ENCODE data around the gene COL4A6. TPM values are rescaled to one million over a fixed set of nuclear protein-coding genes. Genes with fewer than 3 reads are reported as not detected.

Gene COL4A6
- total RNA-seq, 1 donor from 2014 or later, result not detected

DNA sequence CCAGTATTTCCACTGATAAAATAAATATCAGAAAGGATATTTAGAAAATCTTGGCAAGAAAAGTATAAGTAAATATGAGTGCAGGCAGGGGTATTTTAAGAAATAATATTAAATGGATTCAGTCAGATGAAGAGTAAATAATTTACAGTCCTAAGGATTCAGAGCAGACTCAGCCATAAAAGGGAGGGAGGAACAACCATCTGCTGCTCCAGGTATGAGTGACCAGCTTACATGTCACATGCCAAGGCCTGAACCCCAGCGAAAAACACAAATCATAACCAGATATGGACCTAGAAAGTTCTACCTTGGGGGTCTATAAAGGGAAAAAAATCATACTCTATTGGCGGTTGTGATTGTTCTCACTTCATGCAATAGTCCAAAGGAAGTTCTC lies 166.8 kb downstream of the COL4A6 start:
- Mint-ChIP-seq H3K4me1 (ENCODE audit: low read depth) (no peaks in the 10 kb centered on the region), H3K27ac (no peak overlapping the region)
- intact Hi-C loops (cut with micrococcal nuclease), result no loop called here

DNA sequence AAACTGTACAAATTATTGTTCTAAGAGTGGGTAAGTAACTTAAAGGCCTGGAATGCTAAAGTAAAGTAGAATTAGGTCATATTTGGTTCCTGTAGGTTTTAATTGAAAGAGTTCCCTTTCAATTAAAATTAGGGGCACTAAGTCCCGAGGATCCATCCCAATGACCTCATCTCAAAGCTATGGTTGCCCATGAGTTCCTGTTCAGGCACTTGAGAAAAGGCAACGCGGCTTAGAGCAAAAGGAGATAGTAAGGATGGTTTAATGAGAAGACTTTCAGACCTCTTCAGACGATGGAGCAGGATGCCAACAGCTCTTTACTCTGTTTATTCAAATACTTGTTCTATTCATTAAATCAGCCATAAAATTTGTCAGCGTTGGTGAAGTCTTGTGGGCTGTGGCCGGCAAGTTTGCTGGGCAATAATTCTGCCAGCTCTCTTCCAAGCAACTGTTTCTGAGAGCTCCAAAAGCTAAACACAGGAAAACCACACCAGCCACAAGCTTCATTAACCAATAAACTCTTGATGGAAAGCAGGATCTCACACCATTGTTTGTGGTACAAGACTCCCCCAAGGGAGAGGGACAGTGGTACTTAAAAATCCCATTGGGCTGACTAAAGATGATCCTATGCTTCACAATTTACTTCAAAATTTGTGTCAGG lies 167.4 kb downstream of the COL4A6 start:
- Mint-ChIP-seq H3K9me3 (no peaks in the 10 kb centered on the region), H3K36me3 (ENCODE audit: low read depth) (no peaks in the 10 kb centered on the region), H3K27me3 (ENCODE audit: insufficient read depth) (no peaks in the 10 kb centered on the region), H3K27ac (no peak overlapping the region), H3K4me3 (no peak overlapping the region), H3K4me1 (ENCODE audit: low read depth) (no peaks in the 10 kb centered on the region)
- intact Hi-C loops (cut with micrococcal nuclease), result no loop called here
- no peak for DNase-seq (ENCODE audit: low spot score)

More for the DNA sequence above, 166.8 kb downstream of the COL4A6 start:
- H3K27me3 Mint-ChIP-seq (ENCODE audit: insufficient read depth), result no peaks in the 10 kb centered on the region
- H3K9me3 Mint-ChIP-seq, result no peaks in the 10 kb centered on the region
- H3K36me3 Mint-ChIP-seq (ENCODE audit: low read depth), result no peaks in the 10 kb centered on the region
- DNase-seq (ENCODE audit: low spot score), result no peak
- no peak overlapping the region for H3K4me3 Mint-ChIP-seq

GRCh38 chrX:108270280-108270679 lies 167.9 kb downstream of the COL4A6 start:
- Mint-ChIP-seq H3K27ac (no peak overlapping the region), H3K9me3 (no peaks in the 10 kb centered on the region), H3K27me3 (ENCODE audit: insufficient read depth) (no peaks in the 10 kb centered on the region), H3K4me1 (ENCODE audit: low read depth) (no peaks in the 10 kb centered on the region), H3K4me3 (no peak overlapping the region), H3K36me3 (ENCODE audit: low read depth) (no peaks in the 10 kb centered on the region)
- no peak for DNase-seq (ENCODE audit: low spot score)
- intact Hi-C loops (cut with micrococcal nuclease), result no loop called here

GRCh38 chrX:108268434-108269080 lies 169.7 kb downstream of the COL4A6 start:
- no peaks in the 10 kb centered on the region for H3K27me3 Mint-ChIP-seq (ENCODE audit: insufficient read depth)
- H3K36me3 Mint-ChIP-seq (ENCODE audit: low read depth), result no peaks in the 10 kb centered on the region
- no peak overlapping the region for H3K27ac Mint-ChIP-seq
- no peaks in the 10 kb centered on the region for H3K4me1 Mint-ChIP-seq (ENCODE audit: low read depth)
- intact Hi-C loops (cut with micrococcal nuclease), result no loop called here
- H3K4me3 Mint-ChIP-seq, result no peak overlapping the region
- H3K9me3 Mint-ChIP-seq, result no peaks in the 10 kb centered on the region
- no peak for DNase-seq (ENCODE audit: low spot score)

- H3K4me3 Mint-ChIP-seq, result no peak overlapping the region
- no peak for DNase-seq (ENCODE audit: low spot score)
- no peaks in the 10 kb centered on the region for H3K4me1 Mint-ChIP-seq (ENCODE audit: low read depth)
- no peaks in the 10 kb centered on the region for H3K9me3 Mint-ChIP-seq
- intact Hi-C loops (cut with micrococcal nuclease), result no loop called here
- no peaks in the 10 kb centered on the region for H3K27me3 Mint-ChIP-seq (ENCODE audit: insufficient read depth)
- no peaks in the 10 kb centered on the region for H3K36me3 Mint-ChIP-seq (ENCODE audit: low read depth)
- H3K27ac Mint-ChIP-seq, result no peak overlapping the region
Measured at GRCh38 chrX:108267557-108267956, 170.7 kb downstream of the COL4A6 start.

- no peaks in the 10 kb centered on the region for H3K27me3 Mint-ChIP-seq (ENCODE audit: insufficient read depth)
- intact Hi-C loops (cut with micrococcal nuclease), result no loop called here
- H3K4me1 Mint-ChIP-seq (ENCODE audit: low read depth), result no peaks in the 10 kb centered on the region
- no peak overlapping the region for H3K27ac Mint-ChIP-seq
- no peak for DNase-seq (ENCODE audit: low spot score)
- H3K36me3 Mint-ChIP-seq (ENCODE audit: low read depth), result no peaks in the 10 kb centered on the region
- no peaks in the 10 kb centered on the region for H3K9me3 Mint-ChIP-seq
- H3K4me3 Mint-ChIP-seq, result no peak overlapping the region
Measured at GRCh38 chrX:108264376-108264775, 173.8 kb downstream of the COL4A6 start.

GRCh38 chrX:108261549-108262203 lies 176.5 kb downstream of the COL4A6 start:
- Mint-ChIP-seq H3K4me1 (ENCODE audit: low read depth) (no peaks in the 10 kb centered on the region), H3K27ac (no peak overlapping the region), H3K27me3 (ENCODE audit: insufficient read depth) (no peaks in the 10 kb centered on the region), H3K36me3 (ENCODE audit: low read depth) (no peaks in the 10 kb centered on the region), H3K9me3 (no peaks in the 10 kb centered on the region), H3K4me3 (no peak overlapping the region)
- intact Hi-C loops (cut with micrococcal nuclease), result no loop called here
- DNase-seq (ENCODE audit: low spot score), result no peak

DNA sequence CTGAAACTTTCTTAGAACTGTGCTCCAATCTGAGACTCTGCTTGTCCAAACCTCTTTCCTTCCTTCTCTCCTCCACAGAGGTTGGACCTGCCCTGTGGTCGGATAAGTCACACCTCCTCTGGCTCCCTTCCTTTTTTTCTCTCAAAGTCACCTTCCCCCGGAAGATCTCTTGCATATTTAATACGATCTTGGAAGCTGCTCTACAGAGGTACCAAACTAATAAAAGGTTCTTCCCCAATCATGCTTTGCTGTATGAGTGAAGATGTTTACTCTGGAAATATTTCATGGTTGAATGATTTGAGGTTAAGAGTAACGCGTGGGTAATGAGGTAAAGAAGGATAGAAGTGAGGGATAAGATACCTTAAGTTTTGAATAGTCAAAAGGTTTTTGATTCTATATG lies 180.7 kb downstream of the COL4A6 start:
- H3K4me3 Mint-ChIP-seq, result no peak overlapping the region
- no peak for DNase-seq (ENCODE audit: low spot score)
- no peaks in the 10 kb centered on the region for H3K27me3 Mint-ChIP-seq (ENCODE audit: insufficient read depth)
- no peaks in the 10 kb centered on the region for H3K36me3 Mint-ChIP-seq (ENCODE audit: low read depth)
- no peak overlapping the region for H3K27ac Mint-ChIP-seq
- no peaks in the 10 kb centered on the region for H3K9me3 Mint-ChIP-seq
- intact Hi-C loops (cut with micrococcal nuclease), result no loop called here
- no peaks in the 10 kb centered on the region for H3K4me1 Mint-ChIP-seq (ENCODE audit: low read depth)

GRCh38 chrX:108254636-108255035 lies 183.6 kb downstream of the COL4A6 start:
- no peak for DNase-seq (ENCODE audit: low spot score)
- no peak overlapping the region for H3K4me3 Mint-ChIP-seq
- no peak overlapping the region for H3K27ac Mint-ChIP-seq
- no peaks in the 10 kb centered on the region for H3K36me3 Mint-ChIP-seq (ENCODE audit: low read depth)
- H3K9me3 Mint-ChIP-seq, result no peaks in the 10 kb centered on the region
- no peaks in the 10 kb centered on the region for H3K27me3 Mint-ChIP-seq (ENCODE audit: insufficient read depth)
- intact Hi-C loops (cut with micrococcal nuclease), result no loop called here
- H3K4me1 Mint-ChIP-seq (ENCODE audit: low read depth), result no peaks in the 10 kb centered on the region

GRCh38 chrX:108250654-108251579 lies 187.3 kb downstream of the COL4A6 start:
- intact Hi-C loops (cut with micrococcal nuclease), result no loop called here
- Mint-ChIP-seq H3K4me3 (no peak overlapping the region), H3K36me3 (ENCODE audit: low read depth) (no peaks in the 10 kb centered on the region), H3K4me1 (ENCODE audit: low read depth) (no peaks in the 10 kb centered on the region), H3K27me3 (ENCODE audit: insufficient read depth) (peaks cover 2% of the 10 kb centered on the region), H3K27ac (no peak overlapping the region), H3K9me3 (no peaks in the 10 kb centered on the region)
- no peak for DNase-seq (ENCODE audit: low spot score)

GRCh38 chrX:108246304-108246954 lies 191.8 kb downstream of the COL4A6 start:
- intact Hi-C loops (cut with micrococcal nuclease), result no loop called here
- Mint-ChIP-seq H3K27ac (no peak overlapping the region), H3K9me3 (no peaks in the 10 kb centered on the region), H3K27me3 (ENCODE audit: insufficient read depth) (peaks cover 2% of the 10 kb centered on the region), H3K4me1 (ENCODE audit: low read depth) (no peaks in the 10 kb centered on the region), H3K4me3 (no peak overlapping the region), H3K36me3 (ENCODE audit: low read depth) (no peaks in the 10 kb centered on the region)
- no peak for DNase-seq (ENCODE audit: low spot score)

DNA sequence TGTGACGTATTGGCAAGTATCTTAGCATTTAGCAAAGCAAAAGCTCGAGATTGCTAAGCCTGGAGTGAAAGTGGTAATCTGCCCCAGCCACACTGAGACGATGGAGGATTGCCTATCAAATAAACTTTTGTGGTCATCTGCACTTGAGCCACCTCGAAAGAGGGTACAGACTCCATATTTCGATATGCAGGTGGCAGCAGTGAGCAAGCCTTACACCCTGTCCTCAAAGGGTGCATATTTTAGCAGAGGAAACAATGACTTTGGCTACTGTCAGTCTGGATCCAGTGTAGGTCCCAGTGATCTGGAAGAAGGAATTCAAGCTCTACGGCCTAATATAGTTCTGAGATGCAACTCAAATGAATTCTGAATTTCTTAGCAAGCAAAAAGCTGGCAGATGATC lies 192.8 kb downstream of the COL4A6 start:
- H3K27me3 Mint-ChIP-seq (ENCODE audit: insufficient read depth), result peaks cover 2% of the 10 kb centered on the region
- H3K27ac Mint-ChIP-seq, result no peak overlapping the region
- intact Hi-C loops (cut with micrococcal nuclease), result no loop called here
- no peaks in the 10 kb centered on the region for H3K9me3 Mint-ChIP-seq
- DNase-seq (ENCODE audit: low spot score), result no peak
- no peaks in the 10 kb centered on the region for H3K36me3 Mint-ChIP-seq (ENCODE audit: low read depth)
- no peak overlapping the region for H3K4me3 Mint-ChIP-seq
- no peaks in the 10 kb centered on the region for H3K4me1 Mint-ChIP-seq (ENCODE audit: low read depth)

All from activated T-helper 1 cell treated with anti-CD3 and anti-CD28 coated beads, Interleukin-12 subunit alpha, Interleukin-12 subunit beta, Interleukin-2, Interleukin-4 antibody, amounts not matched to agents 30 ng/mL and 10 ng/mL and 1 ng/mL, durations not matched to agents 14 hours and 24 hours and 36 hours (primary cell).